NCI-H526 treated with DMSO at 0.1 percent for 48 hours (cell line): ENCODE measurements around the gene CA7.

Source experiments
- DNase-seq: peaks from one replicate; lab custom pipeline; 2025; lab: John Stamatoyannopoulos, UW

CA7 gene

DNA sequence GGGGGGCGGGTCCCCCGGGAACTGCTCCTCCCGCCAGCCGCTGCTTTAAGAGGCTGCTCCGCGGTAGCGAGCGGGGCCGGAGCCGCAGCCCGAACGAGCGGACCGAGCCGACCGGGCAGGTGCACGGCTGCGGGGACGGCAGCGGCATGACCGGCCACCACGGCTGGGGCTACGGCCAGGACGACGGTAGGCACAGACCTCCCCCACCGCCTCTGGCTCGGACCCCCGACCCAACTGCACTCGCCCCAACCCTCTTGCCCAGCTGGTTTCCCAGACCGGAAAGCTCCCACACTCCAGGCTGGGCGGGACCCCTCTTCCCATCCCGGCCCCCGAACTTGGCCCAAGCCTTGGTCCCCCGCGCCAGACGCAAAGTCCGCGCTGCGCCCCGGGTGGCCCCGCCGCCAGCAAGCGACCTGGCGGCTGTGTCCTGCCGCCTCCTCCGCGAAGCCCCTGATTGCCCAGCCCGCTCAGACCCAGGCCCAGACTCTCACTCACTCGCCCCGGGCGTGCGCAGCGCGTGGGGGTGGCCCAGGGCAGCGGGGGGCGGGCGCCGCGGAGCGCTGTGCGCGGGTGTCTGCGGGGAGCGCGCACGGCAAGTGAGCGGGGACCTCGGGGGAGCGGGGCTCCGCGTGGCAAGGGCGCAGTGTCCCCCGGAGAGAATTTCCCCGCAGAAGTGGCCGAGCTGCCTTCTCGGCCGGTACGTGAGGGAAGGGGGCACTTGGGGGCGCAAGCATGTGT is at the start of gene CA7:
CA7 (plus strand) TSS at position 73 of the 738 bp plus-strand sequence; CDS start at position 147, 74 bp downstream.
- no peak for DNase-seq

DNA sequence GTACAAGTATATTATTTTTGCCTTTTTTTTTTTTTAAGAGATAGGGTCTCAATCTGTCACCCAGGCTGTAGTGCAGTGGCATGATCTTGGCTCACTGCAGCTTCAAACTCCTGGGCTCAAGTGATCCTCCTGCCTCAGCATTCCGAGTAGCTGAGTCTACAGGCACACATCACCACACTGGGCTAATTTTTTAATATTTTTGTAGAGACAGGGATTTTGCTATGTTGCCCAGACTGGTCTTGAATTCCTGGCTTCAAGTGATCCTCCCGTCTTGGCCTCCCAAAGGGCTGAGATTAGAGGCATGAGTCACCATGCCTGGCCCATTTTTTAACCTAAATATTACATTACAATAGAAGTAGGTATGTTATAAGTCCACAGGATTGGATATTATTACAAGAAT is 46.1 kb upstream of the CA7 start:
- no peak for DNase-seq

DNA sequence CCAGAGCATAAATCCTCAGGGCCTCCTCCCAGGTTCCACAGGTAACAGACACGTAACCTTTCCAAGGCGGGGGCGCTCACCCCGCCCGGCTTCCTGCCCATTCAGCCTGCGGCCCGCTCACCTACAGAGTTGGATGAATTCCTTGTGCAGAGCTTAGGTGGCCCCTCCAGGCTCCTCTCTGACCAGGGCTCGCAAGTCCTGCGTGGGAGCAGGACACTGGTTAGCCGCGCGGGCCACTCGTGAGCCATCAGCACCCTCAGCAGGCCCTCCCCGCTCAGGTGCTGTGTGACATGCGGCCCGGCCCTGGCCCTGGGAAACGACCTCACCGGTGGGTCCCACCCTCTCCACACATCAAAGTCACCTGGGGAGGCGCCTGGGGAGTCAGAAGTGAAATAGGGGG is 43.4 kb upstream of the CA7 start:
- DNase-seq, result no peak

DNA sequence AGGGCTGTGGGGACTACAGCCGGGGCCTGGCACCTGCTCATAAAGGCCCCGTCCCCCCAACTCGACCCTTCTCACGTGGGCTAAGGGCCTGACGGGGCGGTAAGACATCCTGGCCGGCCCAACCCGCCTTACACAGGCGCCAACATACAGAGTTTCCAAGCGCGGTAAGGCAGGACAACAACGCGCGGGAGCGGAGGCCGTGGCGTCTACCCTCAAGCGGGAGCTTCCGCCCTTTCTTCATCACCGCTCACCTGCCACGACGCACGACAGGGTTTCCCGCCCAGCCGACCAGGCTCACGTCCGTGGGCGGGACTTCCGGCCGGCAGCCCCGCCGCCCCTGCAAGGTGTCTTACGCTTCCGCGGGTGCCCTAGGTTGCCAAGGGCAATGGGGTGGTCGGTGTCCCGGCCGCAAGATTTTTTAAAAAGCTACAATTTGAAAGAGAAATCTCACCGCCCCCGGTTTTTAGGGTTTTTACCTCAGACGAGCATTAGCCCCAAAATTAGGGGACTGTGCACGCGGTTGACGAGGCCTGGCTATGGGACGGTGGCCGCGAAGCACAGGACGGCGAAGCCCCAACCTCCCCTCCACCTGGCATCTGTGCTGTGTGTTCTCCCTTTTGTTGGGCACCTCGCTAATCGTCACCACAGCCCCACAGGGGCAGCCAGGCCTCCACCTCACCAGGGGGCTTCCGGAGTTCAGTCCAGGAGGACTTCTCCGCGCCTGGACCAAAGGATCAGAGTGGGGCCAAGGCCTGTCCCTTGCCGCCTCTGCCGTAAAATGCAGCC is 42.7 kb upstream of the CA7 start, which contains the start of gene TERB1:
TERB1 (minus strand) TSS at position 265 of the 786 bp plus-strand sequence. CDS start 4,786 bp downstream, outside the sequence.
- no peak for DNase-seq

DNA sequence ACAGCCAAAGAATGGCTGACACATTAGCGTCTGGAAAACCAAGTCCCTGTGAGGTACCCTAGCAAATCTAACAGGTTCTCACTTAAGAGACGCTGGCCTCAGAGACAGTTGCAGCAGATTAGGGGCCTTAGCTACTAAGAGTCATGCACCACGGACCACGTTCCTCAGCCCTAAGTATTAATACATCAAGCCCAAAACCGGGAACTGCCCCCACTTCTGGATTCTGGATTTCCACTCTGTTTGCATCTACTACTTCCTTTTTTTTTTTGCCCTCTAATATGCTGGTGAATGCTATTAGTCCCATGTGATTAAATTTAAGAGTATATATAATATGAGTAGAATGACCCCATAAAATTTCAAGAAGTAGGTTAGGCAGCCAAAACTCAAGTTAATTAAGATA is 42.1 kb upstream of the CA7 start:
- DNase-seq, result no peak

DNA sequence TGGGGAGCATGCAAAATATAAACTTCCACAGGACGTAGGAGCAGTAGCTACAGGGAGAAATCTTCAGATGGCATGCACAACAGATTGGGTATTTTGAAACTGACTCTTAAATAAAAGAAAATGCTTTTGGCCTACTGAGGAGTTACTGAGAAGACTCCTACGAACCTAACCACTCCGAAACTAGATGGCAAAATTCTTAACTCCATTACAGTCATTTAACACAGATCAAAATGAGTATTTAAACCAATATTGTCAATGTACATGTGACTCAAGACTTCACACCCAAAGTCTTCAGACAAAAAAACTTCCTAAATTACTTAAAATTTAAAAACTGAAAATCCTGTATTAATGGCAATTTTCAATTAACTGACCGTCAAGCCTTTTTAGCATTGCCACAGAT is 34.4 kb upstream of the CA7 start:
- no peak for DNase-seq

DNA sequence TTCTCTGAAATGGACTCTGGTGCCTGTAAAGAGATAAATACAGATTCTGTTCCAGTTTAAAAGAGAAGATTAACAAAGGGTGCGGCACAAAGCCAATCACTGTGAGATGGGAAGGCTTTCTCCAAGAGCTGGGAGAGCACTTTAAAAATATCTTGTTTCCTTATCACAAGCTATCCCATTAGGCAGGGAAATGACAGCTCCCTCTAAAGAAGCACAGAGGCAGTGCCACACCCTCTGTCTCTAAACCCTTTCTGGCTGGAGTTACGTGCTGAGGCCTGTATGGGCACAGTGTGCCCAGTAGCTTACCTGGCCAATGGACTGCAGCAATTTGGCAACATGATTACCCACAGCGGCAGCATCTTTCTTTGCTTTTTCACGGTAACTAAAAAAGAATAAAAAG is 33.8 kb upstream of the CA7 start:
- DNase-seq, result no peak

DNA sequence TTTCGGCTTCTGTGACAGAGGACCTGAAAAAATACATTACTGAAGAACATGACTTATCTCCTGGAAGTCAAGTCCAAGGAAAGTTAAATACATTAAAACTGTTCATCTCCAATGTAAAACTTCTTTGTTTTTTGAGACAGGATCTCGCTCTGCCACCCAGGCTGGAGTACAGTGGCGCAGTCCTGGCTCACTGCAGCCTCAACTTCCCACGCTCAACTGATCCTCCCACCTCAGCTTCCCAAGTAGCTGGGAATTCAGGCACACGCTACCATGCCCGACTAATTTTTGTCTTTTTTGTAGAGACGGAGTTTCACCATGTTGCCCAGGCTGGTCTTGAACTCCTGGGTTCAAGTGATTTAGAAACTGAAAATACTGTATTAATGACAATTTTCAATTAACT is 33.2 kb upstream of the CA7 start:
- DNase-seq, result no peak

DNA sequence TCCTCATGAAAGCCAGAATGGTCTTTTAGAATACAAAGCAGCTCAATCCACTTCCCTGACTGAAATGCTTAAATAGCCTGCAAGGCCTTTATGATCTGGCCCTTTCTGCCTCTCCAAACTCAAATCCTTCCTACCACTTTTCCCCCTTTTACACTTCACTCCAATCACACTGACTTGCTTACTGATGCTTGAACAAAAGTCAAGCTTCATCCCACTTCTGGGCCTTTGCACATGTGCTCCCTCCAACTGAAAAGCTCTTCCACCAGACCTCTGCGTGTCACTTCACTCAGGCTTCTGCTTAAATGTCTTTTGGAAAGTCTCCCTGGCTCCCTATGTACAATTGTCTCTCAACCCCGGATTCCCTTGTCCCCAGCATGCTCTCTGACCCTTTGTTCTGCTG is 29.5 kb upstream of the CA7 start:
- no peak for DNase-seq

DNA sequence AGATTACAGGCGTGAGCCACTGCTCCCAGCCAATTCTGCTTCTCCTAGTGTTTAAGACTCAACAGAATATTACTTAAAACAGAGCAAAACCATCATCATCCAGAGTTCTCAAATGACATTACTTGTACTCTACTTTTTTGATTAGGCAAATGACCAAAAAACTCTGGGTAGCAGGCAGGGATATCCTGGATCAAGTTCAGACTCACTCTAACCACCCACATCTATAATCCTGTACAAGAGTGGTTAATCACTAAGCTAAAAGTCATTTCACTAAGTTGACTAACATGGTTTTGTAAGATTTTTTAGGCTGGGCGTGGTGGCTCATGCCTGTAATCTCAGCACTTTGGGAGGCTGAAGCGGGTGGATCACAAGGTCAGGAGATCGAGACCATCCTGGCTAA is 20.2 kb upstream of the CA7 start:
- DNase-seq, result no peak

DNA sequence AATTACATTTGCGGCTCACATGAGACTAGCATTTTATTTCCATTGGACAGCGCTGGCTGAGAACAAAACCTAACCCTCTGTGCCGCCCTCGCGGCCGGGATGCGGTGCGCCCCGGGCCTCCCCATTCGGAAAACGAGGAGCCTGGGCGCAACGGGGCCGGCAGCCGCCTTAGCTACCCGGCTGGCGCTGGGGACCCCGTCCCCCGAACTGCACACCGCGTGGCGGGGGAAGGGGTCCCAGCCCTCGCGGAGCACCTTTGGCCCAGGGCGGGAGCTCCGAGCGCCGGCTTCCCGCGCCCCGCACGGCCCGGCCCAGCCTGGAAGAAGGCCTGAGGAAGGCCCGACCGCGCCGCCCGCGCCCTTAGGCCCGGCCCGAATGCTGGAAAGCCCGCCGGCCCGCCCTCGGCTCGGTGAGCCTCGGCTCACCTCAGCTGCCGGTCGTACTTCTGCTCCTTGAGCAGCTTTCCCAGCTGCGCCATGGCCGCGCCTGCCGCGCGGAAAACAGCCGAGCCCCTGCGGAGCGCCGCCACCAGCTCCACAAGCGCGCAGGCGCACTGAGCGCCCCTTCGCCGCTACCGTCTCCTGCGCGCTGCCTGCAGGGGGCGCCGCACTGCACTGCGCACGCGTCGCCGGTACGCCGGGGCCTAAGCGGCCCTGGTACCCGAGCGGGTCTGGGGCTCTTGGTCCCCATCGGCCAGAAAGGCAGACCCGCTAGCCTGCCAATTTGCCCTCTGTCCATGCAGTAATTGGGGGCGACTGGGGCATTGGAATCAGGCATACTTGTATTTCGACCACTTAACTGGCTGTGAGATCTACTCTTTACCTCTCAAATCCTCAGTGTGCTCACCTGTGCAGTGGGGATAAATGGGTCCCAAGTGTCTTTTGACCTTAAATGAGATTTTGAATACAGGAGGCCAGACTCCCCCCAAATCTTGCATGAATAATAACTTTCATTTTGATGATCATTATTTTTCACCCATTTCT is 13.5 kb upstream of the CA7 start, which contains the start of gene NAE1:
NAE1 (minus strand) TSS at position 555 of the 983 bp plus-strand sequence; CDS start at position 478, 77 bp downstream.
- DNase-seq, result peak; percentile 61

DNA sequence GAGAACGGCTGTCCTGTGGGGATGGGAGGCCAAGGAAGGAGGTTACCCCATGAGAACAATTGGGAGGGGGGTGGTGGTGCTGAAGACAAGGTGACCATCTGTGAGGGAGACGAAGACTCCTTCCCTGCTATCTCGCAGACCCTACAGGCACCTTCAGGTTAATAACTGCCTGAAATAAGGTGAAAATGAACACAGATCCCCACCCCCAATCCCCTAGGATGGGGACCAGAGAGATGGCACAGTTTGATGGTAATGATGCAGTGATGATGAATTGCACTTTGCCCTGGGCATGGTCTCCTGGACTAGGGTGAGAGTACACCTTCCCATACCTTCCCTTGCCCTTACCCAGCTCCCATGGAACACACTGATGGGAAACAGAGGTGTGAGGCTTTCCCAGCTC is 12.0 kb upstream of the CA7 start:
- no peak for DNase-seq

DNA sequence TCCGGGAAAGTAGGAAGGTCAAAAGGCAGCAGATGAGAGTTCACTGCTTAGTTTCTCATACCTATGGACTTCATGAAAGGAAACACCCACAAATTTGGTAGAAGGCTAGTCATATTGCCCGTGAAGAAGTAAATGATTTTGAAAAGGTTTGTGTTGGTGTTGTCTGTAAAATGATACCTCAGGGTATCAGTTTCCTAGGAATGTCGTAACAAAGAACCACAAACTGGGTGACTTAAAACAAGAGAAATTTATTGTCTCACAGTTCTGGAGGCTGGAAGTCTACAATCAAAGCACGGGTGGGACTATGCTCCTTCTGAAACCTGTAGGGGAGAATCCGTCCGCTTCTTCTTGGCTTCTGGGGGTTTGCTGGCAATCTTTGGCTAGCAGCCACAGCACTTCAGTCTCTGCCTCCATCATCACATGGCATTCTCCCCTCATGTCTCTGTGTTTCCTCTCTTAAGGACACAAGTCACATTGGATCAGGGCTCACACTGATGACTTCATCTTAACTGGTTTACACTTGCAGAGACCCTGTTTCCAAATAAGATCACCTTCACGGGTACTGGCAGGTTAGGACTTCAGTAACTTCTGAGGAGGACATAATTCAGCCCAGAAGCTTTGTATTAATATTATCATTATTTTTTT is 11.4 kb upstream of the CA7 start:
- no peak for DNase-seq

DNA sequence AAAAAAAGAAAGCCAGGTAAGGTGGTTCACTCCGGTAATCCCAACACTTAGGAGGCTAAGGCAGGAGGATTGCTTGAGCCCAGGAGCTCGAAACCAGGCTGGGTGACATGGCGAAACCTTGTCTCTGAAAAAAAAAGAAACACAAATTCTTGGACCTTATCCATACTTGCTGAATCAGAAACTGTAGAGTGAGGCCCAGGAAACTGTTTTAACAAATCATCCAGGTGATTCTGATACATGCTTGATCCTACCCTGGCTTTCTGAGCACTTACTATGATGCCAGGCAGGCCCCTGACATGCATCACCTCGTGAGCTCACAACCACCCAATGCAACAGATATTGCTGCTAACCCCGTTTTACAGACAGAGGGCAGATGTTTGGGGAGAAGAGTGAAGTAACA is 9.5 kb upstream of the CA7 start:
- DNase-seq, result no peak

DNA sequence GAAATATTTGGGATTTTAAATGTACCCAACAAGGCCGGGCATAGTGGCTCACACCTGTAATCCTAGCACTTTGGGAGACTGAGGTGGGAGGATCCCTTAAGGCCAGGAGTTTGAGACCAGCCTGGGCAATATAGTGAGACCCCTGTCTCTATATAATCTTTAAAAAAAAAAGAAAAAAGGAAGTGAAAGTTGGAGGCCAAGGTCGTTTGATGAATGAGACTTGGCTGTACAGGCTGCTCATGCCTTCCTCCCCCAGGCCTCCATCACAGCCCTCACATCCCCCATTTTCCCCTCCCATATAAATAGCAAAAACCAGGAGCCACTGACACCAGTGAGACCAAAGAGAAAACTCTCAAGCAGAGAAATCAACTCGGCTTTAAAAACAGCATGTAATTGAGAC is 3.3 kb upstream of the CA7 start:
- no peak for DNase-seq

DNA sequence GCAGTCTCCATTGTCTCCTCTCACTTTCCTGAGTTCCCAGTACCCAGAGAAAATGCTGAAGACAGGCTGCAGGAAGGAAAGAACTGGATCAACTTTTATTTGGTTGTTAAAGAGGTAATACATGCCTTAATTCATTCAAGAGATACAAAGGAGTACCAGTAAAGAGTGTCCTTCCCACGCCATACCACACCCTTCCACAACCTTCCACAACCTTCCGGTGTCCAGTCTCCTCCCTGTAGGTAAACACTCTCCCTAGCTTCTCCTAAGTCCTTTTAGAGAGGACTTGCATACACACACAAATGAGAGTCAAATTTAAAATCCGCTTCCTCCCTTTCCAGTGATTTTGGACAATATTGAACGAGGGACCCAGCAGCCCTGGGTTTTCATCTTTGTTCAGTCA is 2.8 kb upstream of the CA7 start:
- no peak for DNase-seq

DNA sequence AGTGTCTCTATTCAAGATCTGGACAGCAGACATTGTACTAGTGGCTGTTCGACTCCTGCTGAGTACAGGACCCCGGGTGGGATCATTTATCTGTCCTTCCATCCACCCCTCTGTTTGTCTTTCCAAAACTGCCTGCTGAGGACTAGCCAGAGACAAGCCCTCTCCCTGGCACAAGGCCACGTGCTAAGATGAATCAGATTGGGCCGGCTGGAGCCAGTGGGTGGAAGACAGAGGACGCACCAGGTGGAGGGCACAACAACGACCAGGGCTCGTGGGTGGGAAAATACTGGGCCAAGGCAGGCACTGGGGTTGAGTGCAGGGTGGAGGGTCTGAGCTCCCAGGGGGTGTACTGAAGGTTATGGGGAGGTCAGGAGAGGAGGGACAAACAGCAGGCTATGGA is 1.4 kb upstream of the CA7 start:
- DNase-seq, result no peak

DNA sequence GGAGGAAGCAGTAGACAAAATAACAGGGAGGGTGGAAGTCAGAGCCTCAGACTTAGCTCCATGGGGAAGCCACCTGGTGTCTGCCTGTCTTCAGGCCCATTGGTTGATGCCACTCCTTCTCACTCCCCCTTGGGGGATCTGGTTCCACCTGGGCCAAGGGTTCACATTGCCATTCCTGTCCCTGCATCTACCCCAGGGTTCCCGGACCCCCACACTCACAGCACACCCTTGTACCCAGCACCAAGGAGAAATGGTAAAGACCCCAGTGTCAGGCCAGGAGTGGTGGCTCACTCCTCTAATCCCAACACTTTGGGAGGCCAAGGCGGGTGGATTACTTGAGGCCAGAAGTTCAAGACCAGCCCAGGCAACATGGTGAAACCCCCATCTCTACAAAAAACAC is 1.0 kb upstream of the CA7 start:
- DNase-seq, result no peak

DNA sequence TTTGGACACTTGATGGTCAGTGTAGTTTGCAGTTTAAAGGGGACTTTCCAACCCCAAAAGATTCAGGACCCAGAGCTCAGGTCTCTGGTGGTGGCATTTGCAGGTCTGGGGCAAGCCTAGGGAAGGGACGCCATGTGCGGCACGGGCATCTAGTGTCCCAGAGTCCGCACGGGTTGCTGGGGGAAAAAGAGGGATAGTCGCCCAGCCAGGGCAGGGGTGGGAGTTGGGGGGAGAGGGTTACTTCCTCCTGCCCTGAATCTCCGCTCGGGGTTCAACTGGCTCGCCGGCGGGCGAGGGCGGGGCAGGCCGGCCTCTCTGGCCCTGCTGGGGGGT is 239 bp upstream of the CA7 start:
- DNase-seq, result no peak

DNA sequence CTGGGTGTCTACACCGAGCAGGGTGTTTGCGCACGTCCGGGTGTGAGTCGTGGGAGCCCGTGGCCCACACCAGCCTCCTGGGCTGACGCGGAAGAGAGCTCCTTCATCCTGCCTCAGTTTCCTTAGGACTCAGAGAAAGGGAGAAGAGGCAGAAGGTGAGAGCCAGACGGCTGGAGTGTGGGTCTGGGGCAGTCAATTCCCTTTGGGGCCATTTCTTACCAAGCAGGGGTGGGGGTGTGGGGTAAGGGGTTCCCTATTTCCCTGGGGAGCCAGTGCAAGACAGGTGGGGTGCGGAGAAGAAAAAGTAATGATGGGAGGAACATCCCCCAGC is 831 bp downstream of the CA7 start:
- DNase-seq, result no peak

DNA sequence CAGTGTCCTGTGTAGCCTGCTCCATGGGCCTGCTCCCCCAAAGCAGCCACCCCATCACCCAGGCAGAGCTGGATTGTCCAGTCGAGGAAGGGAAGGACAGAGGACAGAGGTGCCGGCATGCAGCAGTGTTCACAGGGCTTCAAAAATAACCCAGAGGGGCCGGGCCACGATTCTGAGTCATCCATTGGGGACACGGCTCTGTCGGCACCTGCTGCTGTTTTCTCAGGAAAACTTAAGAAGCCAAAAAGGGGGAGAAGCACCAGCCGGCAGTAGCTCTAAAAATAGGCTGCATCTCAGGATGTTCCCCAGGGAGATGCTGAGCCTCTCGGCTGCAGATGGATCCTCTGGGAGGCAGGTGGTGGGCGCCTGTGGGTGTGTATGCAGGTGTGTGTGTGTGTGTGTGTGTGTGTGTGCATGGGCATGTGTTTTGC is 1.6 kb downstream of the CA7 start:
- DNase-seq, result peak; percentile 54

DNA sequence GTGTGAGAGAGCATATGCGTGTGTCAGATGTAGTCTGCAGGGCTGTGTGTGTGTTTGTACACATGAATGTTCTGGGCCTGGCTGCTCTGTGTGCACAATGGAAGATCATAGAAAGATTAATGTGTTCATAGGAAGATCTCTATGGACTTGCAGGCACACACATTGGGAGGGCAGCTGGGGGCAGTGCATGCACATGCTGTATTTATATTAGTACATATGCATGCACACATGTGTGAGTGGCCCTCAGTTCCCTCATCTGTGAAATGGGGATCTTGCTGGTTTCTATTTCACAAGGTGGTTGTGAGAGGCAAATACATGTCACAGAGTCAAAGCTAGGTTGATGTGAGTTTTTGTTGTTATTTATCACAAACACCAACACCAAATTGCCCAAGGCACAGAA is 2.1 kb downstream of the CA7 start:
- no peak for DNase-seq
